PC-3 (cell line): Measurements from ENCODE around the gene CHRNA9.

Source experiments
- EZH2 ChIP-seq: fragments of 300-600 bp; sonication (generic); IDR thresholded peaks from one replicate; pipeline ENCODE4 v1.6.1; 2017; ENCODE audit warnings: antibody characterized with exemption, mild to moderate bottlenecking, low read length; ENCODE audit not compliant: unreplicated experiment
- EZH2phosphoT487 ChIP-seq: fragments of 300-600 bp; sonication (generic); IDR thresholded peaks from 2 replicates; pipeline ENCODE4 v1.6.1; 2018; ENCODE audit warnings: mild to moderate bottlenecking, antibody characterized with exemption, low read length, borderline replicate concordance
- TF ChIP-seq, protein P1 (sequence below): fragments of 300-600 bp; sonication (generic); conservative IDR thresholded peaks from 2 replicates; pipeline ENCODE4 v1.5.1; 2017; ENCODE audit warnings: antibody characterized with exemption, low read depth, mild to moderate bottlenecking, low read length

DNA sequence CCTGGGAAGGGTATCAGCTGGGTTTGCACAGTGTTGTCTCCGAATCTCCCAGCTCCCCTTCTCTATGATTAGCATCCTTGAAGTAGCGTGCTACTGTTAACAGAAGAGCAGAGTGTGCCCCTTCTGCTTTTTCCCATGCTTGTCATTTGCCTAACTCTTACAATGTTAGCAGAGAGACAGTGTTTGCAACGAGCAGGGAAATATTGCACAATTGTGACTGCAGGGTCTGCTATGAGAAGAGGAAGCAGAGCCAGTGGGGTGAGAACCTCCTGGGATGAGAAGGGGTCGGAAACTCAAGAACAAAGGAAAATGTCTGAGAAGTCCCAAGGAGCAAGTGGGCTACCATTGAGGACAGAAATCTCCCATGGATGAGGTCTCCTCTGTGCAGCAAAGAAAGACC, 7.8 kb upstream of the CHRNA9 start:
- TF ChIP-seq, protein P1, sequence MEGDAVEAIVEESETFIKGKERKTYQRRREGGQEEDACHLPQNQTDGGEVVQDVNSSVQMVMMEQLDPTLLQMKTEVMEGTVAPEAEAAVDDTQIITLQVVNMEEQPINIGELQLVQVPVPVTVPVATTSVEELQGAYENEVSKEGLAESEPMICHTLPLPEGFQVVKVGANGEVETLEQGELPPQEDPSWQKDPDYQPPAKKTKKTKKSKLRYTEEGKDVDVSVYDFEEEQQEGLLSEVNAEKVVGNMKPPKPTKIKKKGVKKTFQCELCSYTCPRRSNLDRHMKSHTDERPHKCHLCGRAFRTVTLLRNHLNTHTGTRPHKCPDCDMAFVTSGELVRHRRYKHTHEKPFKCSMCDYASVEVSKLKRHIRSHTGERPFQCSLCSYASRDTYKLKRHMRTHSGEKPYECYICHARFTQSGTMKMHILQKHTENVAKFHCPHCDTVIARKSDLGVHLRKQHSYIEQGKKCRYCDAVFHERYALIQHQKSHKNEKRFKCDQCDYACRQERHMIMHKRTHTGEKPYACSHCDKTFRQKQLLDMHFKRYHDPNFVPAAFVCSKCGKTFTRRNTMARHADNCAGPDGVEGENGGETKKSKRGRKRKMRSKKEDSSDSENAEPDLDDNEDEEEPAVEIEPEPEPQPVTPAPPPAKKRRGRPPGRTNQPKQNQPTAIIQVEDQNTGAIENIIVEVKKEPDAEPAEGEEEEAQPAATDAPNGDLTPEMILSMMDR: no peak
- no peak for TF ChIP-seq EZH2phosphoT487
- TF ChIP-seq EZH2: no peak
